ENCODE data around the gene BCAS1.
A peak's percentile ranks its signal among the peaks of the same experiment; 100 is the strongest.

Gene BCAS1

GRCh38 chr20:54103067-54103761, 32.8 kb upstream of the BCAS1 start:
- DNase-seq (ENCODE audit: low spot score) = peak; percentile 52

GRCh38 chr20:54102543-54102942, 32.1 kb upstream of the BCAS1 start:
- DNase-seq (ENCODE audit: low spot score) = no peak

GRCh38 chr20:54100563-54100962, 30.2 kb upstream of the BCAS1 start:
- no peak for DNase-seq (ENCODE audit: low spot score)

- DNase-seq (ENCODE audit: low spot score) = no peak
These were observed 29.5 kb upstream of the BCAS1 start for GRCh38 chr20:54099894-54100293.

- DNase-seq (ENCODE audit: low spot score) = no peak
These were observed 27.7 kb upstream of the BCAS1 start for GRCh38 chr20:54098047-54098446.

GRCh38 chr20:54097236-54097529, 26.8 kb upstream of the BCAS1 start:
- DNase-seq (ENCODE audit: low spot score) = no peak

DNA sequence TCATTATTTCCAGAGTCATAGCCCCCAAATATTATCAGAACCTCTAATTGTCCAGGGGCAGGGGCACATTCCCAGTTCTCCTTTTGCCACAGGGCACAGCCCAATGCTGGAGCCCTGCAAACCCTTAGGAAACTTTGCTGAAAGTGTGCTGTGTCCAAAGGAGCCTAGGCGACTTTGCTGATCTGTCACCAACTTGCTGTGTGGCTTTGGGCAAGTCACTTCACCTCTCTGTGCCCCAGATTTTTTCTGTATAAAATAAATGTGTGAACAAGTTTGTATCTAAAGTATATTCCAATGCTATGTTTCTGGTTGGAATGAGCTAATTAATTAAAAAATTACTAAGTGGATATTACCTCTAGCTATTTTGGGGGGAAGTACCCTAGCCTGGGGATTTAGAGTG, 25.4 kb upstream of the BCAS1 start:
- DNase-seq (ENCODE audit: low spot score) = no peak

DNA sequence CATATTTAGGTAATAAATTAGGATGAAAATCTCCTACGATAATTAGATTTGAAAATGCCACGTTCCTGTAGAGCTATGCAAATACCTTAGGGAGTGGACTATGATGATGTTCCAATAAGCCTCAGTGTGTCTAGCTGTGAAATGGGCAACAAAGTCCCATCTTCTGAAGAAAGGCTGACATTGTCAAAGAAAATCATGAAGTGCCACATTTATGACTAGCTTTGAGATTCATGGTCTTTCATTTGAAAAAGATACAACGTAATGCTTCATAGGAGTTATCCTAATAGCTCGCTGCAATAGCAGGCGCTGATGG, 23.8 kb upstream of the BCAS1 start:
- no peak for DNase-seq (ENCODE audit: low spot score)

DNA sequence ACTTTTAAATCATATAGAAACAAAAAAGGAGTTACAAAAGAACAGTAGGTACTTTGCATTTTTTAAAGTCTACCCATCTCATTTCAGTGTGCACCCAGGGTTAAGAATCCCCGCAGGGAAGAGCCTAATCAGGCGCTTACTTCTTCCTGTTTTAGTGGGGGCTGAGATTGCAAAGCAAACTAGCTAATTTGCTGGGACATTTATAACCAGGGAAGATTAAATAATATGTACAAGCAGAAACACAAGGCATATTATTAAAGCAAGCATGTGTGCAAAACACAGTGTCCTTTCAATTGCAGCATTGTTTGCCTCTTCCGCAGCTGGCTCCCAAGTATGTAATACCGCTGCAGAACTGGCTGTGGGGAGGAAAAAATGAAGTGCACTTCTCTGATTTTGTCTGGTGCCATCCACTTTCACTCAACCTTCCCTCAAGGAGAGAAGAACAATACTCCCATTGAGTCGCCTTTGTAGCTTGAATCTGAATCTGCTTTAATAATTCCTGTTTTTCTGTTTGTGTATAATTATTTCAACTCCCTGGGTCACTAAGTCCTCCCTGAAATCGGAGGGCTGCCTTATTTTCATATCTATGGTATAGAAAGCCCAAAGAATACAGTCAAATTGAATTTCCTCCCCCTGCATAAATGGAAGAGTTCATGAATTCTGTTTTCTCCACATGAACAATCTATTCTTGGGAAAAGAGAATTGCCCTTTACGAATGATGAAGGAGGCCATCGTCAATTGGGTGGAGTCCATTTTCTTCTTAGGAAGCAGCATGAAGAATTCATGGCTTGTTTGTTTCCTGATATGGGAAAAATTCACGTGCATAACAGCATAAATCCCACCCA, 23.3 kb upstream of the BCAS1 start:
- no peak for DNase-seq (ENCODE audit: low spot score)

- DNase-seq (ENCODE audit: low spot score) = no peak
These were observed 21.6 kb upstream of the BCAS1 start for GRCh38 chr20:54092021-54092420.

- no peak for DNase-seq (ENCODE audit: low spot score)
These were observed 20.7 kb upstream of the BCAS1 start for GRCh38 chr20:54091120-54091480.

GRCh38 chr20:54090230-54091119, 20.1 kb upstream of the BCAS1 start:
- no peak for DNase-seq (ENCODE audit: low spot score)

GRCh38 chr20:54088430-54088829, 18.0 kb upstream of the BCAS1 start:
- DNase-seq (ENCODE audit: low spot score) = no peak

- no peak for DNase-seq (ENCODE audit: low spot score)
These were observed 16.2 kb upstream of the BCAS1 start for GRCh38 chr20:54086507-54087039.

DNA sequence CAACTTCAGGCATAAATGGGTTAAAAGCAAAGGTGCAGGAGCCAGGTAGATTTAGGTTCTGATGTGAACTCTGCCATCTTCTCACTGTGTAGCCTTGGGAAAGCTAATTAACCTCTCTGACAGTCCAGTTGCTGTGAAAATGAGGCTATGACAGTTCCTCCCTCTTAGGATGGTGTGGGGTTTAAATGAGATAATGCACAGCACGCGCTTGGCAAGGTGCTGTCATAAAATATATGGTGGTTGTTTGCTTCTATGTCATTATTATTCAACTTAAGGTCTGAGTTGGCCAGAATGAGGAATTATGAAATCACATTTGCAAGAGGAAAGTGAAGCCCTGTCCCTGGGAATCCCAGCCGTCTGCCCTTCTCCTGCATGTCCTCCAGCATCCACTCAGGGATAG, 15.5 kb upstream of the BCAS1 start:
- no peak for DNase-seq (ENCODE audit: low spot score)

DNA sequence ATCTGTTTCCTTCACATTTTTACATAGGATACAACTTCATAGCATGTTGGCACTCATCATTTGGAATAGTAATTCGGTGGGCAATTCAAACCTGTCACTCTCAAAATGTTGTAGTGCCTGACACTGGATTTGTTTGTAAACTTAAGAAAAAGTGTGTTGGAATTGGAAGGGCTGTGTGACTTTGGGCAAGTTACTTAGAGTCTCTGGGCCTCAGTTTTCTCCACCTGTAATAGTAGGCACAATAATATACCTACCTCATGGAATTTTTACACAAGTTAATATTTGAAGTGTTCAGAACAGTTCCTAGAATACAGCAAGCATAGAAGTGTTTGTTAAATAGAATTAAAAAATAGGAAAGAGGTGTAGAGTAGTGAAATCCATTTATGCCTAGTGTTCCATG, 15.0 kb upstream of the BCAS1 start:
- DNase-seq (ENCODE audit: low spot score) = no peak

DNA sequence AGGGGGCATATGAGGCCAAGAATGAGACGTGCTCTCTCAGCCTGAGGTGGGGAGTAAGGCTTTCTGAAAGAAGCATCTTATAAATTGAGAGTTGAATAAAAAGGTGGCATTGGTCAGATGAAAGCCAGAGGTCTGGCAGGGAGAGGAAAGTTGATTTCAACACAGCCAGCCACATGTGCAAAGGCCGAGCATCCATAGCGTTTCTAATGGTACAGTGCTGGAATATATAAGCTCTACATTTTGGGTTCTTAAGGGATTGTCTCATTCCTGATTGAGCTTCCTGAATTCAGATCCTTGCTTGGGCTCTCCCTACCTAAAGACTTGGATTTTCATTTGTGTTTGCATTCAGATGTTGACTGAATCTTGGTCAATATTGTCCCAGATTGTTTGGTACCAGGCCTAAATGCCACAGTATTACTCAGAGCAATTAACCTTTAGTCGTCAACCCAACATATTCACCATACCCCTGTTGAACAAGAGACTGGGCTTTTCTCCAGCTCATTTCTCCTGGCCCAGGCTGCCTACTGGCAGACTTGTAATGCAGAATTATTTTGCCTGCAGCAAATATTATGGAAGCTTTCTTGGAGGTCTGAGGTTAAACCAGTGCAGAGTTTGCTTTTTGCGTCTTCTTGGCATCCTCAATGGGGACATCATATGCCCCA, 14.5 kb upstream of the BCAS1 start:
- no peak for DNase-seq (ENCODE audit: low spot score)

DNA sequence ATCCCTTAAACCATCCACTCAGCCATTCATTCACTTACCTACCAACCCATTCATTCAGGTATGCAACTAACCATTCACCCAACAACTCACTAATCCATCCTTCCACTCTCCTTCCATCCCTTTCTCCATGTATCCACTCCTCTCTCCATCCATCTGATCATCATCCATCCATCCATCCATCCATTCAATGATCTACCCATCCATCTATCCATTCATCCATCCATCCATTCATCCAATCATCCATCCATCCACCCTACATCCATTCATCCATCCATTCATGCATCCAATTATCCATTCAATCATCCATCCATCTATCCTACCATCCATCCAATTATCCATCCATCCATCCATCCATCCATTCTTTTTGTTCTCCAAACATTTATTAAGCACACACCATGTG, 13.8 kb upstream of the BCAS1 start:
- DNase-seq (ENCODE audit: low spot score) = no peak

DNA sequence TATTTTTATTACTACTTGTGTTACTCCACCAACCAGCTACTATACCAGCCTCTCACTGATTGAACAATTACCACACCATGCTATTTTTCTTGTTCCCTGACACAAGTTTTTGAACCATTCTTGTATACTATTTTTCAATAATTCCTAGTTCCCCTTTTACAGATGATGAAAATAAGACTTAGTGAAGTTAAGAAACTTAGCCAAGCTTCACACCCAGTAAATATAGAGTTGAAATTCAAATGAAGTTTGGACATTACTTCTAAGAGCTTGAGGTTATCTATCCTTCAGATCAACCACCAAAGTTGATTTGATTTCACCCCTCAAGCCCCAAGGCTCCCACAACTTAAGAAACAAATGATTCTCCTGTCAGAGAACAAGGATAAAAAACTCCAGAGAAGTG, 13.1 kb upstream of the BCAS1 start:
- no peak for DNase-seq (ENCODE audit: low spot score)

- DNase-seq (ENCODE audit: low spot score) = no peak
These were observed 11.7 kb upstream of the BCAS1 start for GRCh38 chr20:54082100-54082499.

DNA sequence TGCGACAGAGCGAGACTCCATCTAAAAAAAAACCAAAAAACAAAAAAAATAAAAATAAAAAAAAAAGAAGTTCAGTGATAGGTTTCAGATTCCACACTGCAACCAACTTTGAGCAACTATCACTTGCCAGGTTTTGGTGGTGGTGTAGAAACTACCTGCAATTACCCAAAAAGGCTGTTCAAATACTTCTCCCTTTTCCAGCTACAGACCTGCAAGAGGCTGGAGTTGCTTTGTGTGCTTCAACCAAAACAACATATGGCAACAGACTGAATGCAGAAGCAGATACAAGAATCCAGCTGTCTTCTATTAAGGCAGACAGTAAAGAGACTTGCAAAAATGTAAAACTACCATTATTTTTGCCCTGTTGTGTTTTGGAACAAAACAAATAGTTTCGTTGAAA, 9.3 kb upstream of the BCAS1 start:
- DNase-seq (ENCODE audit: low spot score) = no peak

DNA sequence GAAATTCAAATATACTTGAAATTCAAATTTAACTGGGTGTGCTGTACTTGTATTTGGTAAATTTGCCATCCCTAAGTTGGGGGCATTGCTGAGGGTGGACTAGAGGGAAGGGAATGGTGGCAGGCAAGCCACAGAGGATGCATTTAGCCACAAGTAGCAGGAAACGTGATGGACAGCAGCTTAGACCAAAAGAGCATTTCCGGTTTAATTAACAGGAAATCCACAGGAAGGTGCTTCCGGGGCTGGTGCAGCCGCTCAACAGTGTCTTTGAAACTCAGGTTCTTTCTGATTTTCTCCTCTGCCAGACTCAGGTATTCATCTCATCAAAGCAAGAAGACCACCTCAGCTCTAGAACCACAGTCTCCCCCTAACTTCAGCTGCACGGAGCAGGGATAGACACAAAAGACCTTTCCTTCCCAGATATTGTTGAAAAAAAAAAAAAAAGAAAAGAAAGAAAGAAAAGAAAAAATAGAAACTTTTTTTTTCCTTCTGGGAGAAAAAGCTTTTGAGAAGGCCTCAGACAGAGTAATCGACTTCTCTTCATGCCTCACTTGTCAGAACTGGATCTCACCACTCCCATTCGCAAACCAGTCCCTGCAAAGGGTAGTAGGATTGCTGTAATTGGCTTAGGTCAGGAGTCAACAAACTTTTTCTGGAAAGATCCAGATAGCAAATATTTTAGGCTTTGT, 8.0 kb upstream of the BCAS1 start:
- no peak for DNase-seq (ENCODE audit: low spot score)
